RWPE2 (cell line): Measurements from ENCODE around the gene APBB1.

Experiments used
- ATAC-seq: fragments of 200-7000 bp; cut with Tn5 transposase; 3 replicates; pipeline ENCODE4 v1.9.1; 2021; ENCODE audit warnings: low read depth
- DNase-seq: peaks from one replicate; pipeline ENCODE4 v3.0.0-alpha.2; 2020; ENCODE audit warnings: low spot score
- H3K27ac ChIP-seq: fragments of 450-650 bp; 2 replicates; pipeline ENCODE4 v1.5.1; 2017; ENCODE audit warnings: mild to moderate bottlenecking; ENCODE audit not compliant: poor library complexity, severe bottlenecking
- H3K27me3 ChIP-seq: fragments of 250-450 bp; sonication (Bioruptor Pico); 2 replicates; pipeline ENCODE4 v1.5.1; 2021; ENCODE audit warnings: mild to moderate bottlenecking, moderate library complexity; ENCODE audit not compliant: insufficient read depth, poor library complexity, severe bottlenecking
- H3K36me3 ChIP-seq: fragments of 250-450 bp; sonication (Bioruptor Pico); 2 replicates; pipeline ENCODE4 v1.5.1; 2020; ENCODE audit warnings: low read depth, mild to moderate bottlenecking, moderate library complexity
- H3K4me1 ChIP-seq: fragments of 250-450 bp; sonication (Bioruptor Pico); 2 replicates; pipeline ENCODE4 v1.5.1; 2021; ENCODE audit warnings: mild to moderate bottlenecking, moderate library complexity; ENCODE audit not compliant: insufficient read depth, poor library complexity, severe bottlenecking
- H3K4me3 ChIP-seq: fragments of 250-450 bp; sonication (Bioruptor Pico); 2 replicates; pipeline ENCODE4 v1.5.1; 2021; ENCODE audit warnings: mild to moderate bottlenecking, moderate library complexity; ENCODE audit not compliant: severe bottlenecking
- H3K9me3 ChIP-seq: fragments of 250-450 bp; sonication (Bioruptor Pico); 2 replicates; pipeline ENCODE4 v1.5.1; 2021; ENCODE audit warnings: mild to moderate bottlenecking, moderate library complexity; ENCODE audit not compliant: severe bottlenecking
- CTCF ChIP-seq: fragments of 450-650 bp; IDR thresholded peaks from one replicate; pipeline ENCODE4 v1.5.1; 2017; ENCODE audit warnings: mild to moderate bottlenecking, moderate library complexity; ENCODE audit not compliant: poor library complexity, severe bottlenecking

Gene APBB1

GRCh38 chr11:6362185-6362872 is 56.6 kb downstream of the APBB1 start:
- Histone ChIP-seq H3K9me3 (no peaks in the 10 kb centered on the region), H3K27me3 (no peaks in the 10 kb centered on the region), H3K36me3 (no peaks in the 10 kb centered on the region), H3K4me1 (no peaks in the 10 kb centered on the region), H3K27ac (no peak overlapping the region), H3K4me3 (no peak overlapping the region)
- no peak for ATAC-seq
- DNase-seq = no peak
- TF ChIP-seq CTCF = no peak

GRCh38 chr11:6360183-6360582 is 58.7 kb downstream of the APBB1 start:
- TF ChIP-seq CTCF = no peak
- Histone ChIP-seq H3K4me3 (no peak overlapping the region), H3K36me3 (no peaks in the 10 kb centered on the region), H3K27ac (no peak overlapping the region), H3K4me1 (no peaks in the 10 kb centered on the region), H3K9me3 (no peaks in the 10 kb centered on the region), H3K27me3 (no peaks in the 10 kb centered on the region)
- ATAC-seq = no peak
- no peak for DNase-seq

GRCh38 chr11:6357222-6357621 is 61.7 kb downstream of the APBB1 start:
- Histone ChIP-seq H3K4me3 (no peak overlapping the region), H3K36me3 (no peaks in the 10 kb centered on the region), H3K27ac (no peak overlapping the region), H3K4me1 (no peaks in the 10 kb centered on the region), H3K9me3 (no peaks in the 10 kb centered on the region), H3K27me3 (no peaks in the 10 kb centered on the region)
- ATAC-seq (peak; percentile 59), DNase-seq (no peak)
- TF ChIP-seq CTCF = no peak

- DNase-seq (no peak), ATAC-seq (no peak)
- no peak overlapping the region for H3K4me3 ChIP-seq
- H3K27me3 ChIP-seq = no peaks in the 10 kb centered on the region
- H3K4me1 ChIP-seq = no peaks in the 10 kb centered on the region
- H3K9me3 ChIP-seq = no peaks in the 10 kb centered on the region
- no peak for TF ChIP-seq CTCF
- no peaks in the 10 kb centered on the region for H3K36me3 ChIP-seq
- no peak overlapping the region for H3K27ac ChIP-seq
Measured at GRCh38 chr11:6356503-6357055, 62.3 kb downstream of the APBB1 start.
